Hematopoietic multipotent progenitor cell treated with erythropoietin and hydrocortisone succinate and interleukin-3 and kit ligand, for 6 days (in vitro differentiated cells): ENCODE data around the gene CTSE.

Source experiments
- DNase-seq: peaks from one replicate; pipeline ENCODE4 v3.0.0-alpha.2; 2015

CTSE gene

DNA sequence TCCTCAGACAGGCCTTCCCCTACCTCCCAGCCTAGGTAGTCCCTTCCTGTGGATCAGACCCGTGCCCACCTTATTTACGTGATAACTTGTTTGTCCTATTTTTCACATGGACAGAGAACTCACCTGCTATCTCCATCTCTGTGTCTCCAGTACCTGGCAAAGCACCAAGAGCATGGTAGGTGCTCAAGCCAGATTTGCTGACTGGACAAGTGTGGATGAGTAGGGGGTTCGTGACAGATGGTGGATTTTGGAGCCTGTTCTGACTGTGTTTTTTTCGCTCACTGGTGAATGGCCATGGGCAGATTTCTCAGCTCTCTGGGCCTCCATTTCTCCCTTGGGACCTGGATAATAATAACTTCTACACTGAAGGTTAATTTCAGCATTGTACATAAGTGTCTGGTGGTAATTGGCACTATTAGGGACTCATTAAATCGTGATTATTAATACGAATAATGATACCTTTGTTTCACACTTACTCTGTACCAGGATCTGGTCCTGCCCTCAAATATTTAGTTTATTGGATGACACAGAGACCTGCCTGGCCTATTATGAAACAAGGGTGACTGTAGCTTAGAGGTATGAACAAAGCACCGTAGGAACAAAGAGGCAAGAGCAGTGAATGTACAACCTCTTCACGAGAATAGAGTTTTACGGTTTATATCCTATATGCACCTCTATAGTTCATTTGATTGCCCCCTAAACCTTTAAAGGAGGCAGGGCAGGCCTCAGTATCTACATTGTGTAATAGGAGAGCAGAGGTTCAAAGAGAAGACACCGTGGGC, 56.0 kb downstream of the CTSE start:
- DNase-seq = no peak

GRCh38 chr1:205965036-205965884, 58.4 kb downstream of the CTSE start:
- no peak for DNase-seq

GRCh38 chr1:205963352-205964155, 60.1 kb downstream of the CTSE start:
- no peak for DNase-seq

DNA sequence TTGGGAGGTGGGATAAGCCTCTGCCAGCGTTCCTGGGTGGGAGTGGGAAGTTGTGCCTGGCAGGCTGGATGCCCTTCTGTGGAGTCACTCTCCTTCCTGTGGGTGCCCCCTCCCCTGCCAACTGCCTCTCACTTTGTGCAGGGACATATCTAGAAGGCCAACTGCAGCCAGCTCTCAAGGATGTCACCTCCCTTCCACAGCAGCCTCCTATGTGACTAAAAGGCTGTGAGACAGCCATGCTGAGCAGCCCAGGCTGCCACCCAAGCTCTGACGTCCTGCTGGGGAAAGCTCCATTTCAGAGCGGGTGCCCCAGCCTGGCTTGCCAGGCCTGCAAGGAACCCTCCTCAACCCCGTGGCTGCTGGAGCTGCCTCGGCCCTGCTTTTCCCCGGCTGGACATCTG, 60.9 kb downstream of the CTSE start:
- no peak for DNase-seq

DNA sequence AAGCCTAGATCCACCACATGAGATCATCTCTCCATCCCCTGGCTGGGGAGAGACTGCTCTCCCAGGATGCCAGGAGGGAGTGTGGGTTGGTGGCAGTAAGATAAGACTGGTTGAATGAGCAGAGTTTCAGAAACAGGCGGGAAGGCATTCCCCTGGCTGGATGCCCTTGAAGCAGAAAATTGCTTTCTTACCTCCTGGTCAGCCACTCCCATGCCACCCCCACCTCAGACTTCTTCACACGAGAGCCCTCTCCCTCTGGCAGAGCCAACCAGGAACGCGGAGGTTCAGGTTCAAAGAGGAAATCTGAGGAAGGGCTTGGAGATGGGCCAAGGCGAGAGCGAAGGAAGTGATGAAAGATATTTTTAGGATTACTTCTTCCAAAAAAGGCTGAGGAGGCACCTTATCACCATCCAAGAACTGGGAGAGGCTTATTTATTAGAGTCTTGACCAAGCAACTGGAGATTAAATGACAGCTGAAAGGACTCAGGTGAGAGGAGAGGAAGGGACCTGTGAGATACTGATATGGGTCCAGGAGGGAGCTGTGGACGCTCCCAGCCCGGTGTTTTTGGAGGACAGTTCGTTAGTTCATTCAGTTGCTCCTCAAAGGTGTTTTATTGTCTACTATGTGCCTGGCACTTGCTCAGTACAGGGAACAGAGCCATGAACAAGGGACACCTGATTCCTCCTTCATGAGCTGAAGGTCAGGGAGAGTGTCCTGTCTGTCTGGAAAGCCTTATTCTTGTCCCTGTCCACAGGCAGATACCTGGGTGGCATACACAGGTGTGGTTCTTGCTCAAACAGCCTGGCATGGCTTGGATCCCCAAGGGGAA, 61.5 kb downstream of the CTSE start:
- no peak for DNase-seq

DNA sequence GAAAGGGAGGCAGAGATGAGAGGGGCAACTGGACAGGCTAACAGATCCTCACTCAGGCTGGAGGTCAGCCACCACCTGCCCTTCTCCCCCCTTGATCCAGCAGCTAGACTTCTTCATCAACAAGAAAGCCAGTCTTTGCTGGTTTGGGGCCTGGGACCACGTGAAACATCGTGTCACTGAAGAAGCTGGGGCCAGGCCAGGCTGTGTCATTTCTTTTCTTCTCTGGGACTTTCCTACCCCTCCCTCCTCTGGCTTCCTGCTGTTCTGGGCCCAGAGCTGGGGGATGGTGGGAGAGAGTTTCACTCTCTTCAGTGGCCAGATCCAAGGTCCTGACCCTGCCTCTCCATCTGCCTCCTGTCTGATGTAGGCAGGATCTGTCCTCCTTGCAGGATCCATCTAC, 62.3 kb downstream of the CTSE start:
- no peak for DNase-seq

- DNase-seq = no peak
Measured at GRCh38 chr1:205959789-205960188, 63.9 kb downstream of the CTSE start.
